ENCODE results near the gene SERTM2.
"Not testable (repeated sequence)": the region's sequence is repeated elsewhere in the genome, so short reads cannot be mapped to it uniquely, and the experiment has no call there.

SERTM2 gene

DNA sequence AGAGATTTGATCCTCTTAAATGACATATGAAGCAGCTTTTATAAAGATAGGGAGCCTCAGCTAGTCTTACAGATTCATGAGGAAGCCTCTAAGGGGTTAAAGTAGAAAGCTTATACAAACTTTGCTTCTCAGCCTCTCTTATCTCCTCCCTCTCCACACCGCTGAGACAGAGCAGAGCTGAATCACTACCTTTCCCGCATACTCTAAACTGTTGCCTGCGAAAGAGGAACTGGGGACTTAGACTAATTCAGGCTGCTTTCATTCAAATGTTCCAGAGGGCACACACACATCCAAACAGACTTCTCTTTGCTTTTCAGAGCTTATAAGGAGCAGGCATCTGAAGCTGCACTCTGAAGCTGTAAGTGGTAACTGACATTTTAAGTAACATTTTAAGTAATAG lies at the start of gene SERTM2:
Gene SERTM2, plus strand, starts transcription at position 169 of the 400 bp plus-strand sequence. CDS start 7,213 bp downstream, outside the sequence.
- peak; percentile 5 for DNase-seq (ENCODE audit: low spot score)

DNA sequence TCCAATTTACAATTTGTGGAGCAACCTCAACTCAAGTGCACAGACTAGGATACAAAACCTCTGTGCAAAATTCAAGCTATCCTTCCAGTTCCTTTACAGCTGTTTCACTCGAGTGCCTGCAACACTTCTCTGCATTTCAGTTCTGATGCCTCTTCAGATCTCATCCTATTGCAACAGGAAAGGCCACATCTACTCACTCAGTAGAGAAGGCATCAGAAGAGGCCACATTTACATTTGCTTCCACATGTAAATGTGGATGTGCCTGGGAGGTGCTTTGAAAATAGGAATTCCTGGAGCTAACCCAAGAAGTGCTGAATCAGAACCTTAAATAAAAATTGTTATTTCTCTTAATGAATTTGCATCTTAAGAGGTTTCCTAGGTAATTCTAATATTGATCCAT lies 45.8 kb upstream of the SERTM2 start:
- no peak for DNase-seq (ENCODE audit: low spot score)

DNA sequence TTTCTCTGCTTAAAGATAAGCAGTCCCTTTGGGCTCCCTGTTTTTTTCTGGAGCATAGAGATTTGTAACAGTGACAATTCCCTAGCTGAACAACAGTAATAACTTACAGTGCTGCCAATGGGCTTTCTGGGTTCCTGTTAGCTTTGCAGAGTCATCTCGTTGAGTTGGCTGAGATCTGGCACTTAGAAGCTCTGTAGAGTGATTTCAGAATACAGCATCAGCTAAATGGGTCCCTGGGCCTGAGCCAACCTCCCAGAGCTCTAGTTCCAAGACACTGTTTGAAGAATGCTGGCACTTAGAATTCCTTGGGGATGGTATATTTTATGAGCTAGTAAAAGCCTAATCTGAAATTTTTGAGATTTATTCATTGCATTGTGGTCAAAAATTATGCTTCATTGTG lies 43.5 kb upstream of the SERTM2 start:
- DNase-seq (ENCODE audit: low spot score): no peak

DNA sequence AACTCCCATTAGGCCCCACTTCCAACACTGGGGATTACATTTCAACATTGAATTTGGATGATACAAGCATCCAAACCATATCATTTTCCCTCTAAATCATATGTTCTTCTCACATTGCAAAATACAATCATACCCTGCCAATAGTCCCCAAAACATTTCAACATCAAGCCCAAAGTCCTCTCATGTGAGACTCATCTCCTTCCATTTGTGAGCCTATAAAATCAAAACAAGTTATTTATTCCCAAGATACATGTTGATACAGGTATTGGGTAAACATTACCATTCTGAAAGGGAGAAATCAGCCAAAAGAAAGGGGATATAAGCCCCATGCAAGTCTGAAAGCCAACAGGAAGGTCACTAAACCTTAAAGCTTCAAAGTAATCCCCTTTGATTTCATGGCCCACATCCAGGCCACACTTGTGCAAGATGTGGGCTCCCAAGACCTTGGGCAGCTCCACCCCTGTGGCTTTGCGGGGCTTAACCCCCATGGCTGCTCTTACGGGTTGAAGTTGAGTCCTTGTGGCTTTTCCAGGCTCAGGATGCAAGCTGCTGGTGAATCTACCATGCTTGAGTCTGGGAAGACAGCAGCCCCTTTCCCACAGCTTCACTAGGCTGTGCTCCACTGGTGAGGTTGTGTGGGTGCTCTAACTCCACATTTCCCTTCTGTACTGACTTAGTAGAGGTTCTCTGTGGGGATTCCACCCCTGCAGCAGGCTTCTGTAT lies 40.6 kb upstream of the SERTM2 start:
- no peak for DNase-seq (ENCODE audit: low spot score)

DNA sequence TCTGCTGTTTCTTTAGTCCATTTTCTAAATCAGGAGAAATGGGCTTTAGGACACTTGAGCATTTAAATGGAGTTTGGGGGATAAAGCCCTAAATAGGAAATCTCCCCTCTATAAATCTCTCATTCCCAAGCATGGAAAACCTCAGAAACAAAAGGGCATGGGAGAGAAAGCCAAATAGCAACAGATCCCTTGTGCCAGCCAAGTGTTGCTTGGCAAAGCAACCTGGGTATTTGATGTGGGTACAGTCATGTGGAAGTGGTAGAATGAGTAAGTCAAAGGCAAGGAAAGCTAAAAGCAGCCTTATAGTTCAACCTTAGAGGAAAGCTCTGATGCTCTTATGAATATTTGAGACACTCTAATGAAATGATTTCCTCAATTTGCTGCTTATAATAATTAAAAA lies 29.5 kb upstream of the SERTM2 start:
- DNase-seq (ENCODE audit: low spot score): no peak

DNA sequence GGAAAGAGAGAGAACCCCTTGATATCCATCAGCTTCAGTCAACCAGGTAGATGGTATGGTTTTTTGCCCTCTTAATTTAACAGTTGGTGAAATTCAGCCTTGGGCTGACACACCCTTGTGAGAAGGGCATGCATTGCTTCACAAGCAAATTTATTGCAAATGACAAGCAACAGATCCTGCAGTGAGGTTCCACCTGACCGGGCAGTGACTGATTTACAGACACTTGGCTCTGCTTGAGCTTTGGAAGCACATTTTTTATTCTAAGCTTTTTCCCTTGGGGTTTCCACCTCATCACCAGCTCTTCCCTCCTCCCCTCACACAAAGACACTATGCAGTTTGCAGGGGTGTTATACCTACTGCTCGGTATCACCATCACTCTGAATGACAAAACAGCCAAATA lies 28.3 kb upstream of the SERTM2 start:
- DNase-seq (ENCODE audit: low spot score): no peak

DNA sequence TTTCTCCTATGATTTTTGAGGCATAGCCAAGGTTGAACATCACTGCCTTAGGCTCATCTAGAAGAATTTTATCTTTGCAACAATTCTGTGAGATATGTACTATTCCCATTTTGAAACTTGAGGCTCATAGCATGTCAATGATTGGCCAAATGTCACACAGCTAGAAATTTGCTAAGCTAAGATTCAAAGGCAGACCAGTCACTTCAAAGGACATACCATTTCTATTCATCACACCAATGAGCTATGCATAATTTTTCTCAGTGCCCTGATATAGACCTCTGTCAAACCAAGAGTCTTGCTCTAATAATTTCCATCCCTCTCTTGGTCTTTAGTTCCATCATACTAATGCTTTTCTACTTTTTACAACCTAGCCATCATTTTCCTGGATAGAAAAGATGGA lies 27.6 kb upstream of the SERTM2 start:
- no peak for DNase-seq (ENCODE audit: low spot score)

DNA sequence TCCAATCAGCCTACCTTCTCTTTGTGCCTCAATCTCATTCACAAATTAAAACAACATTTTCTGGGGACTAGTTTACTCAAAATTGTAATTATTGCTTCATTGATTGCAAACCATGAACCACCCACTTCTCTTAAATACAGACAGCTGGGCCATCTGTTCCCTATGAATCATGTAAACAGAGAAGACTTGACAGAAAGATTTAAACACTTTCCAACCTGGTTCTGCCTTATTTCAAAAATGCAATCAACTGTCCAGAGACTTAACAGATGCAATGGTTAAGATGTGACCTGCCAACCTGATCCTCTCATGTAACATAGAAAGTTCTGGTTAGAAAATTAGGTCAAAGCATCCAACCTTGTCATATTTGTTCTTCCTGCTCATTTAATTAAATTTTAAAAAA lies 20.8 kb upstream of the SERTM2 start:
- DNase-seq (ENCODE audit: low spot score): no peak

DNA sequence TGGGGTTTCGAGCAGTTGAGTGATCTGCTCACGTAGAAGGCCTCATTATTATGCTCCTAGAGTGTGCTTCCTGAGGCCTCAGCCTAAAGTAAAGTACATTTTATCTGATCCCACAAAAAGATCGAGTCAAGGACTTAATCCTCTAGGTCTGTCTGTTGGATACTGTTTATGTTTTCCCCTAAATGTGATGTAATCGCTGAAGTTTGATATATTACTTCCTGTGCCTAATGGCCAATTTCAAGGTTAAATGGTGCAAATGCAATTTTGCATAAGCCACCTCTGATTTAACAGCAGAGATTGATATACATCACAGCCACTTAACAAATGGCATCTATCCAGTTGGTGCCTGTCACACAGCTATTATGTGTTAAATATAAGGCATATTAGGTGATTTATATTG lies 19.4 kb upstream of the SERTM2 start:
- no peak for DNase-seq (ENCODE audit: low spot score)

DNA sequence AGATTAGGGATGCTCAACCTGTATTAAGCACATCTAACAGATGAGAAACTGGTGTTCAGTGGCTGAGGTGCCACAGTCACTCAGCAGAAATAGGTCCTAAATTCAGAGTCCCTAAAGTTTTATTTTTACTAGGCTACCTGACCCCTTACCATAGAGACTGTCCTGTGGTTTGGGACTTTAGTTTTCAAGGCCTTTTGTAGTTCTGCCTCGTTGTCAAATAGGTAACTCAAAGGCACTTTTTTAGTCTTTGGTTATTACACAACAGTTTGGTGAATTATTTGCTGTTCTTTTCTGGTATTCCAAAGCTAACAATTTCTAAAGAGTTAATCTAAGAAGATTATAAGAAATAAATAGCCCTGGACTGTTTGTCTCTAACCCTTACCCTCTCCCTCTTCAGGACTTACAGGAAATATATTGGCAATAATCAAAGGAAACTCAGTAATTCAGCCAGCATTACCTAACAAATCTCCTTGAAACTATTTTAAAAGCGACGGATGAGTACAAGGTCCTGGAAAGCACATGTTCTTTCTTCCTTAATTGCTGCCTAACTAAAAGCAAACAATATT lies 12.8 kb upstream of the SERTM2 start:
- DNase-seq (ENCODE audit: low spot score): no peak

DNA sequence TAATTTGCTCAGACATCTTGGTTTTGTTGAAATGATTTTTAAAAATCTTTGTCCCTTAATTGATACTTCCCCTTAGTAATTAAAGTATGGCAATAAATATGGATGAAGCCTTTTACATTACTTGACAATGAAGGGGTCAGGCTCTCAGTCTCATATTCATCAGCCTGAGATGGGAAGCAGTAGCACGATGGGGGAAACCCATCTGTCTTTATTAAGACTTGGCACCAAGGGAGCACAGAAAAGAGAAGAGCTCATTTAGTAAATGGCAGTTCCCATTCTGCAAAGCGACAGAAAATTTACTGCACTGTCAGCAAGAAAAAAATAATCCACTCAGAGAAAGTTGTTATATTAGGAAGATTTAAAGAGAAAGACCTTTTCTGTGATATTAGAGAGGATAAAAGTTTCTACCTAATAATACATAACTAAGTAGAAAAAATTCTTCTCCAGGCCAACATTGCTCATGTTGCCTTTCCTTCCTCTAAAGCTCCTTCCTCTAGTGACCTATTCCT lies 7.9 kb upstream of the SERTM2 start:
- DNase-seq (ENCODE audit: low spot score): no peak

DNA sequence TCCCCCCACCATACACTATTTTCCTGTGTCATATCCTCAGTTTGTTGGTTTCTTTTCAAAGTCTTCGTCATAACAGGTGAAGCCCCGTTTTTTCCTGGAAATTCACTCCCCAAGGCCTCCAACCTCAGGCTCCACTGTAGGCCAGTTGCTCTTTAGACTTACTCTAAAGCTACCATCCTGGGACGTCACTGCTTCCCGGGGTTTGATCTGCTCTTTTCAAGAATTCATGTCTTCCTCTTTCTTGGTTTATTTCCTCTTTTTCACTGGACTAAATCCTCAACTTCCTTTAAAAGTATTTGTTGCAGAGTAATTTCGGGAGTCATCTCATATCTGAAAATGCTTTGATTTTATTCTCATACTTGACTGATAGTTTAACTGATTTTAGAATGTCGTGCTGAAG lies 6.5 kb upstream of the SERTM2 start:
- DNase-seq (ENCODE audit: low spot score): peak; percentile 14

DNA sequence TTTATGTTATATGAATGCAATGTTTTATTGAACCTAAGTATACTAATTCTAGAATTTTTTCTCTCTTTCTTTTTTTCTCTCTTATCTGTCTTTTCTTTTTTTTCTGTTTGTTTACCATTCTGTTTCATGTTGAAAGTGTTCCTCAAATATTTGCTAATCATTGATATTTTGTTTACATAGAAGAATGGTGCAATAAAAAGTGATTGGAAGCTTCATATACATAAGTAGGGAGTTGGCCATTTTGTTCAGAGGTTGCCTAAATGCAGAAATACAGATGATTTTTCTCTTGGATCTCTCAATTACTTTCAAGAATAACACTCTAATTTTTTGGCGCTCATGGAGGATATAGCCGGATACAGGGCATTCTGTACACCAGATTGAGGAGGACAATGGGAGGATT lies 5.7 kb upstream of the SERTM2 start:
- no peak for DNase-seq (ENCODE audit: low spot score)

DNA sequence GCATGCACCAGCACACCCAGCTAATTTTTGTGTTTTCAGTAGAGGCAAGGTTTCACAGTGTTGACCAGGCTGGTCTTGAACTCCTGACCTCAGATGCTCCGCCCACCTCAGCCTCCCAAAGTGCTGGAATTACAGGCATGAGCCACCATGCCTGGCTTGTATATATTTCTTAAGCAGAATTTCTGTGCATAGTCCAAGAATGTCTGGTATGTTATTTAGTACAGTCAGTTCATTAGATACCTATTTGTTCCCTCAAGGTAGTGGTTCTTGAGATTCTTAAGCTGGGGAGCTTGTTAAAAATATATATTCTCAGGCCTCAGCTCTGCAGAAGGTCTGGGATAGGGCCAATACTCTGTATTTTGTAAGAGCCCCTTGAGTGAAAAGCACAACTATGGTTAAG lies 4.6 kb upstream of the SERTM2 start:
- no peak for DNase-seq (ENCODE audit: low spot score)

DNA sequence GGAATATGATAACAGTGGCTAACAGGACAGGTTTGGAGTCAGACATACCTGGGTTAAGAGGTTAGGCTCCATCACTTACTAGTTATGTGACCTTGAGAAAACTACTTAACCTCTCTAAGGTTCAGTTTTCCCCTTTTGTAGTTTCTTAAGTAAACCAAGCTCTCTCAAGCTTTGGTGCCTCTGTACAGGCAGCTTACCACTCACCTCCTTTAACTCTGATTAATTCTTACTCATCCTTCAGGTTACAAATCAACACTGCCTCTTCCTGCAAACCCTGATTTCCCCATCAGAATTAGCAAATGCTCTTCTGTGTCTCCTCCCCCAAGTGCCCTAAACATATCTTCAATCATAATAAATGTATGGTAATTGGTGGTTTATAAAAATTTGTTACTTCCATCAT lies 3.5 kb upstream of the SERTM2 start:
- DNase-seq (ENCODE audit: low spot score): no peak

DNA sequence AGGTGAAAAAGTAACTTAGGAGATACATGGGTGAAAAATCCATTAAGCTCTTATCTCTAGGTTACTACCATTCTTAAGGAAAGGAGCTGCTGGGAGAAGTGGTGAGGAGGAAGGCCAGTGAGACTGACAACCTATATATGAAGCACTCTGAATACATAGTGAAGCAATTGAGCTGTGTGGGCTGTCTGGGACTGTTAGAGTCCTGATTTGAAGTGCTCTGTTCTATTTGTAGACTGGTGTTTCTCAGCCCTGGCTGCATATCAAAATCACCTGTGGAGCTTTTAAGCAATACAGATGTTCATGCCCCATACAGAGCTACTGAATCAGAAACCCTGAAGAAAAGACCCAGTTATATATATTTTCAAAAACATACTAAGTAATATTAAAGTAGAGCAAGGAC lies 3.9 kb downstream of the SERTM2 start:
- no peak for DNase-seq (ENCODE audit: low spot score)

DNA sequence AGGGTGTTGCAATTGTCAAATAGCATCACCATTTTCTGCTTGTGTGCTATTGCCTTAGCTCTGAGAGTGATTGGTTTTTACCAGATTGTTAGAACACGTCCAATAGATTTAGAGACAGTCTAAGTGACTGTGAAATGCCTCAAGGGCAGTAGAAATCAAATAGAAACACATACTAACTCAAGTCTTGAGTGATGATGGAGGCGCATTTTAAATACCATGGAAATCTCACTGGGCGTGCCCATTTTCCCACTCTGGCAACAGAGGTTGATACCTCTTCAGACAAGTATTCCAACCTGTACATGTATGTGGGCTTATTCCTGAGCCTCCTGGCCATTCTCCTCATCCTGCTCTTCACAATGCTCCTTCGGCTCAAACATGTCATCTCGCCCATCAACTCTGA lies 7.2 kb downstream of the SERTM2 start:
- DNase-seq (ENCODE audit: low spot score): no peak

DNA sequence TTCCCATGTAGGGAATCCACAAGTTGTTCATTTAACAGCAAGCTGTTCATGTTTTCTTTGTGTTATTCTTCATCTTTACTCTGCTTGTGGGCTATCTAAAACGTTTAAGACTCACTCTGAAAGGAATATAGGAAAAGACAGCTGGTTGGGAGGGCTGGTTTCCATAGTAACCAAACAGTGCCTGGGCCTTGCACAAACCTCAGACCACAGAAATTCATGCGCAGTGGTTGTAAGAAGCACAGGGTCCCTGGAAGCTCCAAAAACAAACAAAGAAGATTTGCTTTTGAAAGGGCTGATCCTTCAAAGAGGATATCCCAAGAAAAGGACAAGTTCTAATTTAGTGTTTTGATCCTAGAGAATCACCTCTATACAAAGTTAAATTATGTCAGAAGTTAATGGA lies 7.8 kb downstream of the SERTM2 start:
- DNase-seq (ENCODE audit: low spot score): no peak

DNA sequence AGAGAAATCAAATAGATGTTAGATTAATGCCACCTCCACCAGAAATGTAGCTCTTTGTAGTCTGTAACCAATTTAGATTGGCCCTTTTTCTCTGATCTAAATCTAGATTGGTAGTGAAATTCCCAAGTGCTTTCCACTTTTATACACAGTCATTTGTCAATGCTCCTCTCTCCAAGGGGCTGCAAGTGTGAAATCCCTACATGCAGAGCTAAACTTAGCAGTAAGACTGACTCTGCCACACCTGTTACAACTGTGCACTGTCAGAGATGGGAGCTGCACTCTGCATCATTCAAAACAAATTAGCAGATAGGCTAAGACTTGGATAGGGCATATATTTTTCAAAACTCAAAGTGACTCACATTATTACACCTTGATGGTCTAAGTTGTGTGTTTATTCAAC lies 9.1 kb downstream of the SERTM2 start:
- DNase-seq (ENCODE audit: low spot score): no peak

DNA sequence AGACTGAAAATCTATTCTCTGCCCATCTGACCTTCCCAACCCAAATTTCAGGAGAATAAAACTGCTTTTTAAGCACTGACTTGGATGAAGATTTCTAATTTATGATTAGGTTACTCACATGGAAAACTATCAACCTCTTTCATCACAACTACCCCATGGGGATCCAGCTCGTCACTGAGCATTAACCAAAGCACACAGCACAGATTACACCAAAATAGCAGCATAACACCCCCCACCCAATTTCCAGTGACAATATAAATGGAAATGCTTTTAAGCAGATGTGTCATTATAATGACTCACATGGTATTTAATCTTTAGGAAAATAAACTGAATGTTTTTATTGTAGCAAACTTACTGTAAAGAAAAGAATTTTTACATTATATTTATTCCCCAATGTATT lies 9.7 kb downstream of the SERTM2 start:
- DNase-seq (ENCODE audit: low spot score): no peak

DNA sequence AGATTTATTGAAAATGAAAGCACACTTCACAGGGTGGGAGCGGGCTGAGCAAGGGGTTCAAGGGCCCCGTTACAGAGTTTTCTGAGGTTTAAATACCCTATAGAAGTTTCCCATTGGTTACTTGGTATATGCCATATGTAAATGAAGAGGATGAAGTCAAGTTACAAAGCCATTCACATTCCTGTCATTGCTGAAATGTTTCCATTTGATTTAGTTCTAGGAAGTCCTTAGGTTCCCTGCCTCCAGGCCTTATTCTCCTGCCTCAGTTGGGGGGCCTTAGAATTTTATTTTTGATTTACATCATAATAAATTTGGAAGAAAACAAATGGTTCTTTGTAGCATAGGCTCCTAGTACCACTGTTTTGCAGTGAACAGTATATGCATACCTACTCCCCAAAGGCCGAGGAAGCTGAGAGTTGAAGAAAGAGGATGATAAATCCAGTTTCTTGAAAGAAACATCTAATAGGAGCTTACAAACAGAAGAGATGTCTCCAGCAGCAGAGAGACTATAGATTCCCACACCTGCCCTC lies 31.8 kb downstream of the SERTM2 start:
- no peak for DNase-seq (ENCODE audit: low spot score)

DNA sequence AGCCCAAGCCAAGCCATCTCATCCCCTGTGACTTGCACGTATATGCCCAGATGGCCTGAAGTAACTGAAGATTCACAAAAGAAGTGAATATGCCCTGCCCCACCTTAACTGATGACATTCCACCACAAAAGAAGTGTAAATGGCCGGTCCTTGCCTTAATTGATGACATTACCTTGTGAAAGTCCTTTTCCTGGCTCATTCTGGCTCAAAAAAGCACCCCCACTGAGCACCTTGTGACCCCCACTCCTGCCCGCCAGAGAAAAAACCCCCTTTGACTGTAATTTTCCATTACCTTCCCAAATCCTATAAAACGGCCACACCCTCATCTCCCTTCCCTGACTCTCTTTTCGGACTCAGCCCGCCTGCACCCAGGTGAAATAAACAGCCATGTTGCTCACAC lies 37.8 kb downstream of the SERTM2 start:
- not testable (repeated sequence) for DNase-seq (ENCODE audit: low spot score)

DNA sequence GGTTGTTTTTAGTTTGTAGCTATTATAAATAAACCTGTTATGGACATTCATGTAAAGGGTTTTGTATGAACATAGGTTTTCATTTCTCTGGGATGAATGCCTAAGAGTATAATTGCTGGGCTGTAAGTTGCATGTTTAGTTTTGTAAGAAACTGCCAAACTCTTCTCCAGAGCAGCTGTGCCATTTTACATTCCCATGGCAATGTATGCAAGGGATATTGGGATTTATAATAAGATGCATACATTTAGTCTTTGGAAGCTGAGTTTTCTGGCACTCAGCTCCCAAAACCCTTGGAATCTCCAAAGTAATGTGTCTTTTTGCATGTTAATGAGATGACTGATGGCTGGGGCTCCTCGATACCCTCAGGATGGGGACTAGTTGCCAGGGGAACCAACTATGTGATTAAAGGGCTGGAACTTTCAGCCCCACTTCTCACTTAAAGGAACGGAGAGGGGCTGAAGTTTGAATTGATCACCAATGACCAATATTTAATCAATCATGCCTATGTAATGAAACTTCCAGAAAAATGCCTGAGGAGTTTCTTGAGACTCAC lies 44.0 kb downstream of the SERTM2 start:
- DNase-seq (ENCODE audit: low spot score): no peak

Measured in globus pallidus (tissue), 1 donor.